AG09309 (cell line): ENCODE data around the gene NUAK2.

ENCODE experiments used
- DNase-seq: peaks from one replicate; pipeline ENCODE4 v3.0.0-alpha.2; 2010; ENCODE audit warnings: low read depth
- H3K4me3 ChIP-seq: 2 replicates; pipeline ENCODE4 v1.5.1; 2011; ENCODE audit warnings: mild to moderate bottlenecking, low read depth, low read length, moderate library complexity; ENCODE audit not compliant: control insufficient read depth
- CTCF ChIP-seq: IDR thresholded peaks from 2 replicates; pipeline ENCODE4 v1.5.1; 2011; ENCODE audit warnings: mild to moderate bottlenecking, low read depth, low read length, inconsistent platforms; ENCODE audit not compliant: insufficient read depth, control insufficient read depth; ENCODE audit errors: missing control alignments

Gene NUAK2

GRCh38 chr1:205270271-205270670, 51.3 kb downstream of the NUAK2 start:
- TF ChIP-seq CTCF = no peak
- no peak for DNase-seq

GRCh38 chr1:205269711-205270110, 51.8 kb downstream of the NUAK2 start:
- no peak overlapping the region for H3K4me3 ChIP-seq
- no peak for DNase-seq
- no peak for TF ChIP-seq CTCF

More at GRCh38 chr1:205270271-205270670, 51.3 kb downstream of the NUAK2 start:
- no peak overlapping the region for H3K4me3 ChIP-seq

- no peak for TF ChIP-seq CTCF
- DNase-seq = no peak
- no peak overlapping the region for H3K4me3 ChIP-seq
Measured at GRCh38 chr1:205268846-205269680, 52.5 kb downstream of the NUAK2 start.

GRCh38 chr1:205267306-205267902, 54.1 kb downstream of the NUAK2 start:
- H3K4me3 ChIP-seq = no peak overlapping the region
- no peak for TF ChIP-seq CTCF
- DNase-seq = no peak

- H3K4me3 ChIP-seq = no peak overlapping the region
- no peak for TF ChIP-seq CTCF
- no peak for DNase-seq
Measured at GRCh38 chr1:205266611-205267305, 54.8 kb downstream of the NUAK2 start.

- DNase-seq = no peak
- no peak for TF ChIP-seq CTCF
- no peak overlapping the region for H3K4me3 ChIP-seq
Measured at GRCh38 chr1:205263580-205264190, 57.9 kb downstream of the NUAK2 start.
